NCI-H2196 (cell line): ENCODE results near the gene HSPA12B.

Experiments used
- DNase-seq: peaks from one replicate; lab custom pipeline; 2025; ENCODE audit not compliant: unreplicated experiment; lab: John Stamatoyannopoulos, UW

HSPA12B gene, protein sequence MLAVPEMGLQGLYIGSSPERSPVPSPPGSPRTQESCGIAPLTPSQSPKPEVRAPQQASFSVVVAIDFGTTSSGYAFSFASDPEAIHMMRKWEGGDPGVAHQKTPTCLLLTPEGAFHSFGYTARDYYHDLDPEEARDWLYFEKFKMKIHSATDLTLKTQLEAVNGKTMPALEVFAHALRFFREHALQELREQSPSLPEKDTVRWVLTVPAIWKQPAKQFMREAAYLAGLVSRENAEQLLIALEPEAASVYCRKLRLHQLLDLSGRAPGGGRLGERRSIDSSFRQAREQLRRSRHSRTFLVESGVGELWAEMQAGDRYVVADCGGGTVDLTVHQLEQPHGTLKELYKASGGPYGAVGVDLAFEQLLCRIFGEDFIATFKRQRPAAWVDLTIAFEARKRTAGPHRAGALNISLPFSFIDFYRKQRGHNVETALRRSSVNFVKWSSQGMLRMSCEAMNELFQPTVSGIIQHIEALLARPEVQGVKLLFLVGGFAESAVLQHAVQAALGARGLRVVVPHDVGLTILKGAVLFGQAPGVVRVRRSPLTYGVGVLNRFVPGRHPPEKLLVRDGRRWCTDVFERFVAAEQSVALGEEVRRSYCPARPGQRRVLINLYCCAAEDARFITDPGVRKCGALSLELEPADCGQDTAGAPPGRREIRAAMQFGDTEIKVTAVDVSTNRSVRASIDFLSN

DNA sequence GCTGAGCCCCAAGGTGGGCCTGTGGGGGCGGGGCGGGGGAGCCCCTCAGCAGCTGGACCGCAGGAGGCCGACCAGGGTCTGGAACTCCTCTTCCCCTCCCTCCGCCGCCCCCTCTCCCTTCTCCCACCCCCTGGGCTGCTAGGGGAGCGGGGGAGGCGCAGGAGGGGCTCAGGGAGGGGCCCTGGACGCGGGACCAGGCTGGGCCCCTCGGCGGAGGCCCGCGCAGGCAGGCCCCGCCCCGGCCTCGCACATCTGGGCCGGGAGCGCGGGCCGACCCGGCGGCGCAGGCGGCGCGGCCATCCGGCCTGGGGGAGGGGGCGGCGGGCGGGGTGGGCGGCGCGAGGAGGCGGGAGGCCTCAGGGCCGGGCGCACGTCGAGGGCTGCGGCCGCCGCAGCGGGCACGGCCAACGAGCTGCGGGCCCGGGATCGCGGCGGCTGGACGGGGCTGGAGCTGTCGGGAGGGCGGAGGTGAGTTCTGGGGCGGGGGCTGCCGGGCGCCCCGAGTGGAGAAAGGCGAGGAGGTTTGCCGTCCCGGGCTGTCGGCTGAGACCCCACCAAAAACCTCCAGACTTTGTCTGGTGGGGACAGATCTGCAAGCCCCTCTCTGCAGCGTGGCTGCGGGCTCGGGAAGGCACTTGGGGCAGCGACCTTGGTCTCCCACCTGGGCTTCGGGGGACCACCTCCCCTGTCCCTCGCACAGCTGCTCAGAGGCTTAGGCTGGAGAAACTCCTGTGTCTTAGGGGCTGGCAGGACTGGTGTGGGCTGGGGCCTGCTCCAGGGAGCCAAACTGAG is at the start of gene HSPA12B:
Gene HSPA12B (plus strand): TSS at position 359 of the 792 bp plus-strand sequence. CDS start 5,990 bp downstream, outside the sequence.
- DNase-seq = no peak

DNA sequence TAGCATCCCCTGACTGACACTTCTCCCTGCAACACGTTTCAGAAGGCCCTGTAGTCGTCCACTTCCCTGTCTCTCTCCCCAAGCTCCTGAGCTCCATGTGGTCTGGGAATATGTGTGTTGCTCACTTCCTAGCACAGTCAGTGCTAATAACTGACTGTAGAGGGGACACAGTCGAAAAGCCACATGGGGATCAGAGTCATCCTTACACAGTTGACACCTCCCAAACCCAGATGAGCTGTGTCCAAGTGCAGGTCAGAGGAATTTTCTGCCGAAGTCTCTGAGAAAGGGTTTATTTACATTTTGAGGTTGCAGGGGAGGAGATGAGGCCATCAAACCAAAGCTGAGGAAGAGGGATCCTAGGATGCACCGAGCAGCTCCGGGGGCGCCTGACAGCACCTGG is 47.1 kb upstream of the HSPA12B start:
- DNase-seq = no peak

DNA sequence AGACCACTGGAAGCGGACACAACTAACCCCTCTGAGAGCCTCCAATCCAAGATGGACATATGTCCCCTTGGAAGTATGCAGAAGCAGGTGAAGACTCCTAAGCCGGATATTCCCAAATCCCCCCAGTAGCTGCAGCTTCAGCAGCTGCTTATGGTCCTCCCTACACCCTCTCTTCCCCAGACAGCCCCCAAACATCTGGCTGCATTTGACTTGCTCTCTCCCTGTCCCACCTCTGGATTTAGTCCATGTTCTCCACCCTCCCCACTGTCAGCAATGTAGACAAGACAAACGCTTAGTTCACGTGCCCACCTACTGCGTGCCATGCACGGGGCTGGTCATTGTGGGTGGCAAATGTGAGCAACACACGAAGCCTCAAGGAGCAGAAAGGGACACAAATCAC is 46.1 kb upstream of the HSPA12B start:
- DNase-seq = no peak

DNA sequence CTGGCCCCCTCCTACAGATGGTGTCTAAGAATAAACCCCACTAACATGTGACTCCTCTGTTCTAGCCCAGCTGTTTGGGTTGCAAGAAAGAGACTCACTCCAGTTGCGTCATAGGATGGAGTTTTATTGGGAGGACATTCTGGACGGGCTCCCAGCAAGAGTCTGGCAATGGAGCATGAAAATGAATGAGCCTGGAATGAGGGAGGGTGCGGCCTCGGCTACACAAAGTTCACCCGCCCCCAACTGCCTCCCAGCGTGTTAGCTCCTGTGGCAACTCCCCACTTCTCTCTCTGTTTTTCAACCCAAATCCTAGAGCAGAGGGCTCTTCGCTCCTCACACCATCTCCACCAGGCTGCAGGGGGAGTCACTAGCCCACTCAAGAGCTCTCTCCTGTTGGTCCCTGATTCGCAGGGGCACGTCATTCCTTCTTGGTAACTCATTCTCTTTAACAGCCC is 45.6 kb upstream of the HSPA12B start:
- no peak for DNase-seq

DNA sequence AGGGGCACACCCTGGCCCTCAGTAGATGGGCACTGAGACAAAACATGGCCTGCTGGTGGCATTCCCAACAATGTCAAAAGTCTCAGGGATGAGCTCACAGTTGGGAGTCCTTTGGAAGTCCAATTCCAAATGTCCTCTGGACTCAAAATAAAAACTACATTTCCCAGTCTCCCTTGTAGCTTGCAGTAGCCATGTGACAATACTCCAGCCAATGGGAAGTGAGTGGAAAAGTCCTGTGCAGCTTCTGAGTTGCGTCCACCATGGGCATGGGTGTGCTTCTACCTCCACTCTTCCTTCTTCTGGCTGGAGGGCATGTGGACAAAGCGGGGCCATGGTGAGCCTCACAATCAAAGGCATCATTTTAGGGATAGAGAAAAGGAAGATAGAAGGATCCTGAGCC is 44.8 kb upstream of the HSPA12B start:
- DNase-seq = peak; percentile 10

DNA sequence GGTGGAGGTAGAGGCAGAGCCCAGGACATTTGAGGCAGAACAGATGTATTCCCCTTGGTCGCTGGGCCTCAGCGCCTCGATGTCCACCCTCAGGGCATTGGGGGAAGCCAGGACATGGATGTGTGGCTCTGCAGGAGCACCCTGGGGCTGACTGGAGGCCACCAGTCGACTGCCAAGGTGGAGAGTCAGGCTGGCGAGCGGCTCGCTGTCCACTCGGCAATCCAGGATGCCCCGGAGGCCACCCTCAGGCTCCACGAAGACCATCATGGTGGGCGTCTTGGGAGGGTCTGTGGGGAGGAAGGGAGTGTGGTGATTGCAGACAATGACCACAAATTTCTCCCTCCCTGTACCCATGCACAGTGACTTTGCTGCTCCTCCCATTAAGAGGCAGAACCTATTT is 42.5 kb upstream of the HSPA12B start:
- no peak for DNase-seq

DNA sequence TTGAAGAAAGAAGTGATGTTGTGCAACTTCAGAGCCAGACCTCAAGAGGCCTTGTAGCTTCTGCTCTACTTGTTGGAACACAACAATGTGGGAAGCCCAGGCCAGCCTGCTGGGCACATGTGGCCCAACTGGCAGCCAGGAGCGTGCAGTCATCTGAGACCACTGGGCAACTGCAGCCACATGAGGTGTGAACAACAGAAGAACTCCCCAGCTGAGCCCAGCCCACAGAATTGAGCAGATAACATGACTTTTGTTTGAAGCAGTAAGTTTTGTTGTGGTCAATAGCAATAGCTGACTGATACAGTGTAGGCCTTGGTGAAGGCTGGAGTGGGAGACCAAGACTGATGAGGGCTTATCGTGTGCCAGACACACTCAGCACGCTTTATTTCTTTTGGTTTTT is 42.1 kb upstream of the HSPA12B start:
- DNase-seq = no peak

DNA sequence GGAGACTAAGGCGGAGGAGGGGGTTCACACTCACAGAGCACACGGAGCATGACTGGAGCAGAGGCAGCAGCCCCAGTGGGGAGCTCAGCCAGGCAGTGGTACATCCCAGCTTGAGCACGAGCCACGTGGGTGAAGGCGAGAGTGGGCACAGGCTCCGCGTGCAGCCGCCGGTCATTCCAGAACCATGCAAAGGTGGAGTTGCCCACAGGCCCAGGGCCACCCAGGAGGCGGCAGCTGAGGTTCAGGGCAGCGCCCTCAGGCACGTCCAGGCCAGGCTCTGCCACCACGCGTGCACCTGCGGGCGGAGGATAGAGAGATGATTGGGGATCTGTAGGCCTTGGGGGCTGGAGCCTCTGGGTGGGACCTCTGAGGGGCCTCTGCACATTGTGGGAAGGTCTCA is 41.2 kb upstream of the HSPA12B start:
- DNase-seq = no peak

DNA sequence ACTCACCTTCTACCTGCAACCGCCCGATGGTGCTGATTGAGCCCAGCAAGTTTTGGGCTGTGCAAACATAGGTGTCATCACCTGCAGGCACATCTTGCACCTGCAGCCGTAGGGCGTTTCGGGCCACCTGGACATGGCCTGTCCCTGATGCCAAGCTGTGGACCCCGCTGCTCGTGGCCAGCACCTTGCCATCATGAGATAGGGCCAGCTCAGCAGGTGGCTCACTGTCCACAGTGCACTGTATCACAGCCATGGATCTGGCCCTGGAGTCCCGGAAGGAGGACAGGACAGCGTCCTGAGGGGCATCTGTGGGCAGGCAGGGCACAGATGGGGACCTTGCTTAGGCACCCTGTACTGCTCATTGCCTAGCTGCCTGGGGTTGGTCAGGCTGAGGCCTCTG is 40.6 kb upstream of the HSPA12B start:
- no peak for DNase-seq

DNA sequence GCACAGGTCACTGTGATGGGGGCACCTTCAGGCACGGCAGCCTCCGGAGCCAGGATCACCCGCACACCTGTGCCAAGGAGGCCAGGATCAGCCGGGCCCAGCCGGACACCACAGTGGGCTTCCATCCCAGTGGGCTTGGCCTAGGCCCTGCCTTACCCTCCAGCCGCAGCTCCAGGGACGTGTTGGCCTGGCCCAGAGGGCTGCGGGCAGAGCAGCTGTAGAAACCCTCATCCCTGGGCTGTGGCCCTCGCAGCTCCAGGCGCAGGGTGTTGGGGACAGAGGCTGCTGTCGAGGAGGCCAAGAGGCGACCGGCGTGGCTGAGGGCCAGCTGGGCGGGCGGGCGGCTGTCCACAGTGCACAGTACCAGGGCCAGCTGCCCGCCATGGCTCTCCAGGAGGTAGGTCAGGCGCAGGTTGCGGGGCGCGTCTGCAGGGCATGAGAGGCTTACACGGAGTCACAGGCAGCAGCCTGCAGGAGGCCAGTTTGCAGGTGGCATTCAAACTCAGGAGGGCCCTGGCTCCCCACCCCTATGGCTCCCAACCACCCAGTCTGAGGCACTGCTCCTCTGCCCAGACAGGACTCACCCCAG is 39.7 kb upstream of the HSPA12B start:
- no peak for DNase-seq

DNA sequence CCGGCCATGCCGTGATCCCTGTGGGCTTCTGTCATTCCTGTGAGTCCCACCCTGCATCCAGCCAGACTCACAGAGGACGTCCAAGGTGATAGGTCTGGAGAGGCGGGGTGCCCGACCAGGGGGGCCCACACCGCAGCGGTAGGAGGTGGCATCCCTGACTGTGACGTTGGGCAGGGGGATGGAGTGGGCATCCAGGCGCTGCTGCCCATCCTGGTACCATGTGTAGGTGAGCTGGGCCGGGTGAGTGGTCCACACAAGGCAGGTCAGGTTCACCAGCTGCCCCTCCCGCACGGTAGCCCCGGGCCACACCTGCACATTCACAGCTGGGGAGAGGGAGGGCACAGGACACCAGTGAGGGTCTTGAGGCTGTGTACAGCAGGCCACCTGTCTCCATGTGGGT is 39.1 kb upstream of the HSPA12B start:
- DNase-seq = no peak

DNA sequence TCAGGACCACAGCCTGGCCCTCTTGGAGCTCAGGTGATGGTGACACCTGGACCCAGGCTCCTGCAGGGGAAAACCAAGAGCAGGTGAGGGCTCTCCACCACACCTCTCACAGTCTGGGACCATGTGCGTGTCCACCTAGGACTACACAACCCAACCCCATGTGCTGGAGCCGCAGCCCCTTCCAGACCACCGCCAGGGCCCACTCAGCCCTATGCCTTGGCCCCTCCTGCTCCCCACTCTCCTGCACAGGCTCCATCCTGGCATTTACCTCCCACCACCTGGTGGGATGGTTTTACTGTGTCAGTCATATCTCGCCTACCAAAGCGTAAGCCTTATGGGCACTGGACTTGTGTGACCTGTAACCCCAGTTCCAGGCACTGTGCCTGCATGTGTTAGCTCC is 37.6 kb upstream of the HSPA12B start:
- DNase-seq = no peak

DNA sequence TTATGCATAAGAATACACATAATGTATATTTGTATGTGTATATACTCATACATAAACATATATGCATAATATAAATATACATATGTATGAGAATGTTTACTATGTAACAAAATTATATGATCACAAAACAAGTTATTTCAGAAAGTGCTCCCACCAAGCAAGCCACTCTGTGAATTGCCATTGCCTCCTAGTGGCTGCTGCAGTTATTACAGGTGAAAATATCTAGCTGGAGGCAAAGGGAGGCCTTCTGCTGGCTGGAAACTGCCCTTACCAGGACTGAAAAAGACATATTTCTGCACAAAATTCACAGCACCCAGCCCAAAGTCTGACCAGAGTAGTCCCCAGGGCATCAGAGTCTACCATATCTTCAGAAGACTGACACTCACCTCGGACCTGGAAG is 36.3 kb upstream of the HSPA12B start:
- no peak for DNase-seq

DNA sequence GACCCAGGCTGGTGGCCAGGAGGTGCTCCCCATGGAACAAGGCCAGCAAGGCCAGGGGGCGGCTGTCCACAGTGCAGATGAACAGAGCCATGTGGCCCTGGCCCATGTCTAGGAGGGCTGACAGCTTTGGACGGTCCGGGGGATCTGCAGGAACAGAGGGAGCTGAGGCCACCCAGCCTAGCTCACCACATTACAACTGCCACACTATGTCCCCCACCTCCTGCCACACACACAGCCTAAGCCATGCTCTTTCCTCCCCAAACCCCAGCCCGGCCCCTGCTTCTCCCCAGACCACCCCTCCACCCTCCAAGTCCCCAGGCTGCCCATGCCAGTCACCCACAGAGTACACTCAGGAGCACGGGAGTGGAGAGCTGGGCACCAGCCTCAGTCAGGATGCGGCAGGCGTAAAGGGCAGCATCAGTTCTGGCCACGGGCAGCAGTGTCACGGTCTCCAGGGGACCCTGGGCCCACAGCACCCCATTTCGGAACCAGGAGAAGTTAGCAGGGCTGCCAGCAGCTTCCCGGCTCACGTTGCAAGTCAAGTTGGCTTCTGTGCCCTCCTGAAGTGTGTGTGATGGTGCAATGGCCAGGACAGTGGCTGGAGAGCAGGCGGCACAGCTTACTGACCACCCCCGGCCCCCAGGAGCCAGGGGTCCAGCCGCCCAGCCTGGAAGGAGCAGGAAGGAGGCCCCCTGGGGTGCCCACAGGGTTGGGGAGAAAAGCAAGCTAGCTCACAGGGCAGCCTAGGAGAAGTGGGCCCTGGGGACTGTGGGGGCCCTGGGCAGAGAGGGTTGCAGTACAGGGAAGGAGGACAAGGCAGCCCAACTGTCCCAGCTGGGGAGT is 35.5 kb upstream of the HSPA12B start:
- no peak for DNase-seq

DNA sequence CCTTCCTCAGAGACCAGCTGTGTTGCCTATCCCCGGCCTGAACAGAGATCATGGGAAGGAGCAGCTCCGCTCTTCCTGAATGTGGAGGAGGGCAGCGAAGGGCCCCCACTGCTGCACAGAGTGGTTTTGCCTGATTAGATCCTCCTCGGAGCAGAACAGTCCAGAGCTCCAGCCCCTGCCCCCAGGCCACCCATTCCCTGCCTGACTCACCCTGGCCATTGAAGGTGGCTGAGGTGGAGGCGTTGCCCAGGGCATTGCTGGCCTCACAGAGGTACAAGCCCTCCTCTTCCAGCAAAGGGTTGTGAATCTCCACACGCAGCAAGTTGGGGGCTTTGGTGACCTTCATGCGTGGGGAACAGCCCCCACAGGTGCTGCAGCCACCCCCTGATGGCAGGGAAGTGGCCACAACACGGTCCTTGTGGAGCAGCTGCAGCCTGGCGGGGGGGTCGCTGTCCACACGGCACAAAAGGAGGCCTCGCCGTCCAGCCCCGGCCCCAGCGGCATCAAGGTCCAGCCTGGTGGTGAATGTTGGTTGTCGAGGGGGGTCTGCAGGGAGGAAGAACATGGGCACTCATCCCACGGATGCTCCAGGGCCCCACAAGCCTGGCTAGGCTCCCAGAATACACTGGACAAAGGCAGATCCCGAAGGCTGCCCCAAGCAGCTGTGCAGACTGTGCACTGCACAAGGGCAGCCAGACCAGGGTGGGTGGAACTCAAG is 34.7 kb upstream of the HSPA12B start:
- DNase-seq = no peak

DNA sequence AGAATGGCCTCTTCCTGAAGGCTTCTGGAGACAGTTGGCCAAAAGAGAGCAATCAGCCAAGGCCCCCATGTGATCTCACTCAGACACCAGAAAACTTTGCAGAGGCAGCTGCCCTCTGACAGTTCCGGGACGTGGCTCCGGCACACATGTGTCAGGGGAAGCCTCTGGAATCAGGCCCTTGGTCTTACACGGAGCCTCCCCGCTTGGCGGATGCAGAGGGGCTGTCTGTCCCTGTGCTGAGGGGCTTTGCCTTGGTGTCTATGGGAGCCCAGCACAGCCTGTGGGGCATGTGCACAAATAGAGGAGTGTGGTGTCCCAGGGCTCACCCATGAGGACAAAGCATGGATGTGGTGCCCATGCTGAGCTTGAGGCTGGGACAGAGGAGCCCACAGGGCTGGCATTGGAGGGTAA is 33.9 kb upstream of the HSPA12B start:
- DNase-seq = no peak

DNA sequence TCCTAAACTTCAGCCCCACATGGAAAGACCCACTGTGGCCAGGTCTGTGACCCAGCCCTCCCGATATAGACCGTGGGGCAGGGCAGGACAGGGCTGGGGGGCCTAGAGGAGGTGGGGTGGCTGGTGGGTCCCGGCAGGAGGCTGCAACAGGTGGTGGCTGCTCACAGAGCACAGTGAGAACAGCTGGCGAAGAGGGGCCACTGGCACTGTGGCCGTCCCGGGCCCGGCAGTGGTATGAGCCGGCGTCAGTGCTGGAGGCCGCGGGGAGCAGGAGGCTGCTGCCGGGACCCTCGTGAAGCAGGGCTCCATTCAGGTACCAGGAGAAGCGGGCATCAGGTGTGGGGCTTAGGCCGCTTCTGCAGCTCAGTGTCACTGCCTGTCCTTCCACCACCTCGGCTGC is 33.4 kb upstream of the HSPA12B start:
- no peak for DNase-seq

DNA sequence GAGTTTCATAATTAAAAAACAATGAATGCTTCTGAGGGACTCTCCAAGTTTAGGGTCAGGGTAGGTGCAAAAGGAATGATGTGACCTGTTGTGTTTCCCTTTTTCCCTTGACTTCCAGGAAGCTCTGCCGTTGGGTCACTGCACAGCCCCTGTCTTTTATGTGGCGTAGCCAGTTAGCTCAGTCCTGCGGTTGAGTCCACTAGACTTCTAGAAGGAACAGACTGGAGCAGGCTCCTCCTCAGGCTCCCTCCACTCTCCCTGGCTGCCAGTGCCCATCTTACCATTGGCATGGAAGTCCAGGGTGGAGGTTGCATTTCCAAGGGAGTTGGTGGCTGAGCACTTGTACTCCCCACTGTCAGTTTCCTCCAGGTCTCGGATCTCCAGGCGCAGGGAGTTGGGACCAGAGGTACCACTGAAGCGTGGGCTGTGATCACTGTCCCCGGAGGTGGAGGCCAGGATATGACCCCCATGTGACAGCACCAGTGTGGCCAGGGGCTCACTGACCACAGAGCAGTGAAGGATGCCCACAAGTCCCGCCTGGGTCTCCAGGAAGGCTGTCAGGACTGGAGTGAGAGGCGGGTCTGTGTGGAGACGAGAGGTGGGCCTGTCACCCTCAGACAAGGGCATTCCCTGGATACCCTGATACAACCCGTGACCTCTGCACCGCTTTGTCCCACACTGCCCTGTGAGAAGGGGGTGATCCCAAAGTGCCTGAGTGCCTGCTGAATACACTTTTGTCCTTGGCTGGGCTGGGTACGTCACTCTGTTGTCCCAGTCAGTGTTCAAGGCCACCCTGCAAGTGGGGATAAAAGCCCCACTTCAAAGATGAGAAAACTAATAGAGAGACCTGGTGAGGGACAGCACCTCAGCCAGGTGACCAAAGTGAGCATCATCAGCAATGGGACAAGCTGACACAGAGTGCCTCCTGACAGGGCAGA is 31.2 kb upstream of the HSPA12B start:
- DNase-seq = no peak
